Body of pancreas (tissue), 4 donors: Measurements from ENCODE around the gene METTL3. TPM values are rescaled to one million over a fixed set of nuclear protein-coding genes. Genes with fewer than 3 reads are reported as not detected.

Experiments used
- ATAC-seq: fragments of 150-250 bp; one replicate; pipeline ENCODE4 v1.9.1; 2016
- DNase-seq, 4 donors: peaks; one replicate each; pipeline ENCODE4 v3.0.0-alpha.2; 2019
- H3K27ac ChIP-seq, 4 donors: fragments of 200-600 bp; sonication (generic); 1 replicate in 3 of 4; 2 replicates in 1 of 4; pipeline versions ENCODE4 v1.5.1 to v1.6.1; 2016 to 2019; ENCODE audit warnings: mild to moderate bottlenecking in 1 of 4, mixed read lengths in 1 of 4, moderate library complexity in 1 of 4
- H3K27me3 ChIP-seq, 2 donors: fragments of 200-600 bp; sonication (generic); one replicate each; pipeline ENCODE4 v1.6.0; 2016; ENCODE audit warnings: mild to moderate bottlenecking in 1 of 2
- H3K36me3 ChIP-seq, 2 donors: fragments of 200-600 bp; sonication (generic); replicated peaks in 1 of 2; 2 replicates each; pipeline ENCODE4 v1.5.1; 2016; ENCODE audit warnings: low read depth in 2 of 2; ENCODE audit not compliant: insufficient read depth in 1 of 2
- H3K4me1 ChIP-seq: fragments of 200-600 bp; sonication (generic); one replicate; pipeline ENCODE4 v1.6.0; 2016
- H3K4me3 ChIP-seq, 2 donors: fragments of 200-600 bp; sonication (generic); 1 replicate in 1 of 2; 2 replicates in 1 of 2; pipeline ENCODE4 v1.5.1; 2016 to 2019
- H3K9me3 ChIP-seq, 3 donors: fragments of 200-600 bp; sonication (generic); 1 replicate in 2 of 3; 2 replicates in 1 of 3; pipeline ENCODE4 v1.5.1; 2016
- CTCF ChIP-seq, 7 experiments: fragments of 450-650 bp in 4 of 7; fragments of 200-600 bp in 3 of 7; sonication (generic) in 3 of 7; IDR thresholded peaks; one replicate each; pipeline ENCODE4 v1.5.1; 2016 to 2019; ENCODE audit warnings: antibody characterized with exemption in 7 of 7
- POLR2A ChIP-seq, 3 donors: fragments of 450-650 bp; IDR thresholded peaks; one replicate each; pipeline ENCODE4 v1.6.1; 2016; ENCODE audit warnings: antibody characterized with exemption in 3 of 3, mild to moderate bottlenecking in 2 of 3
- WGBS, 2 donors: methylation state at CpG; one replicate each; pipeline ENCODE4 v1.1.5; 2017; 5-methylcytosine and 5-hydroxymethylcytosine counted together
- intact Hi-C: fragments of 100-400 bp; cut with DNase I; formaldehyde crosslinking; loops from one replicate; pipeline ENCODE4 v1.15.1; 2023
- total RNA-seq, 2 donors: library from RNA; depleted of rRNA; stranded (reverse); fragments of >200 nt; gene quantifications; one replicate each; pipeline ENCODE4 v1.1.0, GENCODE V29; 2016

Gene METTL3
- total RNA-seq, 2 donors from 2014 or later = 49.8 to 69.2 TPM

- Histone ChIP-seq H3K4me1 (peaks cover 24% of the 10 kb centered on the region), H3K9me3 (no peaks in the 10 kb centered on the region), H3K36me3 (peaks cover 0 to 2% of the 10 kb centered on the region in 2 donors), H3K4me3 (peak within 1 kb of the TSS; percentile 60 to 84), H3K27ac (peak within 1 kb of the TSS; percentile 81 to 91 (median 82)), H3K27me3 (no peaks in the 10 kb centered on the region)
- 1% methylated on average over 46 to 49 of the region's 49 CpGs for WGBS, 2 donors
- ATAC-seq (peak; percentile 98), DNase-seq (peak; percentile 96 to 98 (median 96))
- intact Hi-C loops = no loop called here
- TF ChIP-seq CTCF (IDR thresholded peaks at IDR 0.05) = peak; percentile 95 to 100 (median 100)
- TF ChIP-seq POLR2A (IDR thresholded peaks at IDR 0.05) = peak in 2 of 3 donors; percentile 80 to 92
These were observed 34.0 kb downstream of the METTL3 start, which contains the start of the genes RAB2B and TOX4 for GRCh38 chr14:21476925-21477681. TSS of gene RAB2B (minus strand) at chr14:21476959. CDS start at chr14:21476872, 87 bp downstream. TSS of gene TOX4 (plus strand) at chr14:21477195. CDS start at chr14:21477279, 84 bp downstream.

DNA sequence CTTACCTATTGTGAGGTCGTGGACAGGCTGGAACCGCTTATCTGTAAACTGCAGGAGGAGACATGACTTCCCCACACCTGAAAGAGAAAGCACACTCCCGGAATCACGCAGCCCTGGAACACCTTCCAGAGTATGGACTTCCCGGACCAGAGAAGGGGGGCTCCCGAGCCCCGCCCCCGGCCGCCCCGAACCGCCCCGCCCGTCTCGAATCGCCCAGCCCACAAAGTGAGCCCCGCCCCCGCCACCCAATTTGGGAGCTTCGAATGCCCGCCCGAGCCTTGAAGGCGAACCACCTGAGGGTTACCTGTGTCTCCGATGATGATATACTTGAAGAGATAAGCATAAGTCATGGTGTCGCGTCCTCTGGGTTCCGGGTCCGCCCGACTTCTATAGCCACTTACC is 34.6 kb downstream of the METTL3 start:
- intact Hi-C loops = no loop called here
- DNase-seq = peak; percentile 88 to 93 (median 91)
- H3K27ac ChIP-seq = peak overlapping the region; percentile 81 to 91 (median 82)
- peaks cover 0 to 2% of the 10 kb centered on the region in 2 donors for H3K36me3 ChIP-seq
- TF ChIP-seq POLR2A (IDR thresholded peaks at IDR 0.05) = no peak
- TF ChIP-seq CTCF (IDR thresholded peaks at IDR 0.05) = no peak
- peak; percentile 87 for ATAC-seq
- no peaks in the 10 kb centered on the region for H3K27me3 ChIP-seq
- peak overlapping the region; percentile 58 to 60 for H3K4me3 ChIP-seq
- WGBS, 2 donors = 0 to 1% methylated on average over 9 to 27 of the region's 27 CpGs
- H3K9me3 ChIP-seq = no peaks in the 10 kb centered on the region
- peaks cover 24% of the 10 kb centered on the region for H3K4me1 ChIP-seq

GRCh38 chr14:21475767-21476522 is 35.2 kb downstream of the METTL3 start:
- DNase-seq = no peak
- peak; percentile 23 for ATAC-seq
- Histone ChIP-seq H3K36me3 (peaks cover 0 to 2% of the 10 kb centered on the region in 2 donors), H3K27ac (peak overlapping the region; percentile 81 to 91 (median 82)), H3K9me3 (no peaks in the 10 kb centered on the region), H3K4me3 (peak overlapping the region; percentile 58 to 60), H3K4me1 (peaks cover 24% of the 10 kb centered on the region), H3K27me3 (no peaks in the 10 kb centered on the region)
- intact Hi-C loops = no loop called here
- TF ChIP-seq CTCF (IDR thresholded peaks at IDR 0.05) (peak in 1 of 7 experiments; percentile 10), POLR2A (IDR thresholded peaks at IDR 0.05) (peak in 1 of 3 donors; percentile 3)
- WGBS, 2 donors = 13 to 15% methylated on average over 10 of the region's 10 CpGs

GRCh38 chr14:21467616-21468015 is 43.5 kb downstream of the METTL3 start:
- ATAC-seq = no peak
- Histone ChIP-seq H3K27ac (no peak overlapping the region), H3K27me3 (no peaks in the 10 kb centered on the region), H3K4me3 (no peak overlapping the region), H3K4me1 (no peaks in the 10 kb centered on the region), H3K36me3 (peaks cover 0 to 18% of the 10 kb centered on the region in 2 donors), H3K9me3 (no peaks in the 10 kb centered on the region)
- no peak for DNase-seq
- intact Hi-C loops = no loop called here
- WGBS, 2 donors = 67 to 84% methylated on average over 1 of the region's 1 CpG
- TF ChIP-seq POLR2A (IDR thresholded peaks at IDR 0.05) (no peak), CTCF (IDR thresholded peaks at IDR 0.05) (no peak)
